GM18511 (cell line): ENCODE measurements around the gene AP1S3.
A peak's percentile ranks its signal among the peaks of the same experiment; 100 is the strongest.
"Not testable (repeated sequence)": the region's sequence is repeated elsewhere in the genome, so short reads cannot be mapped to it uniquely, and the experiment has no call there.

ENCODE experiments used
- ATAC-seq: cut with Tn5 transposase; IDR thresholded peaks from one replicate; pipeline ENCODE4 v1.9.1; 2021; ENCODE audit warnings: mild to moderate bottlenecking, moderate library complexity; ENCODE audit not compliant: unreplicated experiment

AP1S3 gene

GRCh38 chr2:223837287-223838061, at the start of gene AP1S3:
Gene AP1S3 (minus strand): TSS chr2:223837582. CDS start chr2:223837450, 132 bp downstream.
- peak; percentile 76 for ATAC-seq

- ATAC-seq, result no peak
Measured at GRCh38 chr2:223887127-223887526, 49.7 kb upstream of the AP1S3 start.

- ATAC-seq, result no peak
Measured at GRCh38 chr2:223886726-223887125, 49.3 kb upstream of the AP1S3 start.

GRCh38 chr2:223884399-223884798, 47.0 kb upstream of the AP1S3 start:
- ATAC-seq, result peak; percentile 89

GRCh38 chr2:223882715-223883114, 45.3 kb upstream of the AP1S3 start:
- no peak for ATAC-seq

GRCh38 chr2:223880796-223881195, 43.4 kb upstream of the AP1S3 start:
- no peak for ATAC-seq

- peak; percentile 85 for ATAC-seq
Measured at GRCh38 chr2:223877721-223878410, 40.5 kb upstream of the AP1S3 start.

- no peak for ATAC-seq
Measured at GRCh38 chr2:223873672-223874071, 36.3 kb upstream of the AP1S3 start.

- not testable (repeated sequence) for ATAC-seq
Measured at GRCh38 chr2:223872772-223873171, 35.4 kb upstream of the AP1S3 start.

- not testable (repeated sequence) for ATAC-seq
Measured at GRCh38 chr2:223871661-223872060, 34.3 kb upstream of the AP1S3 start.

- no peak for ATAC-seq
Measured at GRCh38 chr2:223870840-223871611, 33.6 kb upstream of the AP1S3 start.

GRCh38 chr2:223868005-223868404, 30.6 kb upstream of the AP1S3 start:
- ATAC-seq, result peak; percentile 67

- peak; percentile 49 for ATAC-seq
Measured at GRCh38 chr2:223865907-223866508, 28.6 kb upstream of the AP1S3 start.

- no peak for ATAC-seq
Measured at GRCh38 chr2:223865124-223865523, 27.7 kb upstream of the AP1S3 start.

- ATAC-seq, result no peak
Measured at GRCh38 chr2:223863491-223863890, 26.1 kb upstream of the AP1S3 start.

- no peak for ATAC-seq
Measured at GRCh38 chr2:223860809-223861738, 23.7 kb upstream of the AP1S3 start.

GRCh38 chr2:223859070-223859469, 21.7 kb upstream of the AP1S3 start:
- no peak for ATAC-seq

- peak; percentile 35 for ATAC-seq
Measured at GRCh38 chr2:223856584-223856983, 19.2 kb upstream of the AP1S3 start.

- no peak for ATAC-seq
Measured at GRCh38 chr2:223856021-223856420, 18.6 kb upstream of the AP1S3 start.

- no peak for ATAC-seq
Measured at GRCh38 chr2:223855426-223855825, 18.0 kb upstream of the AP1S3 start.
